Nephron (organoid): ENCODE results near the gene C1QA.
"Not testable (repeated sequence)": the region's sequence is repeated elsewhere in the genome, so short reads cannot be mapped to it uniquely, and the experiment has no call there.

Source experiments
- H3K27ac Mint-ChIP-seq, 3 experiments: 2 replicates each; pipeline ENCODE4 v1.8.0; 2020; ENCODE audit warnings: mixed read lengths in 3 of 3, mild to moderate bottlenecking in 2 of 3, moderate library complexity in 1 of 3
- H3K27me3 Mint-ChIP-seq: 2 replicates; pipeline ENCODE4 v1.8.0; 2021; ENCODE audit warnings: low read depth, mild to moderate bottlenecking, moderate library complexity, mixed read lengths
- H3K36me3 Mint-ChIP-seq: 2 replicates; pipeline ENCODE4 v1.8.0; 2020; ENCODE audit warnings: low read depth, mixed read lengths
- H3K4me1 Mint-ChIP-seq: 2 replicates; pipeline ENCODE4 v1.8.0; 2020; ENCODE audit warnings: mixed read lengths
- H3K4me3 Mint-ChIP-seq, 3 experiments: 2 replicates each; pipeline ENCODE4 v1.8.0; 2020; ENCODE audit warnings: mild to moderate bottlenecking in 3 of 3, mixed read lengths in 3 of 3, moderate library complexity in 2 of 3
- H3K9me3 Mint-ChIP-seq: 2 replicates; pipeline ENCODE4 v1.8.0; 2020; ENCODE audit warnings: mixed read lengths
- CTCF ChIP-seq, 3 experiments: fragments of 200-600 bp; sonication (generic); IDR thresholded peaks; one replicate each; pipeline ENCODE4 v1.5.0; 2021; ENCODE audit warnings: antibody characterized with exemption in 3 of 3; ENCODE audit not compliant: unreplicated experiment in 3 of 3

The C1QA gene

GRCh38 chr1:22670352-22670975 lies 34.0 kb downstream of the C1QA start:
- TF ChIP-seq CTCF (IDR thresholded peaks at IDR 0.05; ENCODE audit: unreplicated experiment in 3 of 3) = no peak
- Mint-ChIP-seq H3K27me3 (peaks cover 57% of the 10 kb centered on the region), H3K9me3 (no peaks in the 10 kb centered on the region), H3K4me3 (no peak overlapping the region), H3K36me3 (no peaks in the 10 kb centered on the region), H3K27ac (peak overlapping the region in 1 of 3 experiments; percentile 20), H3K4me1 (peaks cover 23% of the 10 kb centered on the region)

- peaks cover 23% of the 10 kb centered on the region for H3K4me1 Mint-ChIP-seq
- H3K4me3 Mint-ChIP-seq = no peak overlapping the region
- no peaks in the 10 kb centered on the region for H3K36me3 Mint-ChIP-seq
- peaks cover 57% of the 10 kb centered on the region for H3K27me3 Mint-ChIP-seq
- no peak overlapping the region for H3K27ac Mint-ChIP-seq
- no peak for TF ChIP-seq CTCF (IDR thresholded peaks at IDR 0.05; ENCODE audit: unreplicated experiment in 3 of 3)
- no peaks in the 10 kb centered on the region for H3K9me3 Mint-ChIP-seq
Measured at GRCh38 chr1:22671999-22672398, 35.6 kb downstream of the C1QA start.

GRCh38 chr1:22673486-22674409 lies 37.3 kb downstream of the C1QA start:
- Mint-ChIP-seq H3K27me3 (peaks cover 49% of the 10 kb centered on the region), H3K36me3 (no peaks in the 10 kb centered on the region), H3K4me1 (peaks cover 23% of the 10 kb centered on the region), H3K9me3 (no peaks in the 10 kb centered on the region), H3K27ac (peak overlapping the region; percentile 26 to 73 (median 69)), H3K4me3 (peak overlapping the region in 1 of 3 experiments; percentile 32)
- TF ChIP-seq CTCF (IDR thresholded peaks at IDR 0.05; ENCODE audit: unreplicated experiment in 3 of 3) = peak; percentile 63 to 81 (median 70)

GRCh38 chr1:22674410-22674749 lies 38.0 kb downstream of the C1QA start:
- Mint-ChIP-seq H3K9me3 (no peaks in the 10 kb centered on the region), H3K27me3 (peaks cover 45% of the 10 kb centered on the region)

GRCh38 chr1:22676151-22676550 lies 39.7 kb downstream of the C1QA start:
- peak overlapping the region in 1 of 3 experiments; percentile 13 for H3K27ac Mint-ChIP-seq
- not testable (repeated sequence) for H3K36me3 Mint-ChIP-seq

More at GRCh38 chr1:22674410-22674749, 38.0 kb downstream of the C1QA start:
- H3K36me3 Mint-ChIP-seq = no peaks in the 10 kb centered on the region
- H3K27ac Mint-ChIP-seq = peak overlapping the region; percentile 26 to 73 (median 69)
- H3K4me1 Mint-ChIP-seq = peaks cover 23% of the 10 kb centered on the region
- peak in 1 of 3 experiments; percentile 6 for TF ChIP-seq CTCF (IDR thresholded peaks at IDR 0.05; ENCODE audit: unreplicated experiment in 3 of 3)
- no peak overlapping the region for H3K4me3 Mint-ChIP-seq

GRCh38 chr1:22676916-22677583 lies 40.6 kb downstream of the C1QA start:
- Mint-ChIP-seq H3K4me3 (no peak overlapping the region), H3K36me3 (no peaks in the 10 kb centered on the region), H3K27me3 (peaks cover 21% of the 10 kb centered on the region), H3K27ac (no peak overlapping the region), H3K4me1 (peaks cover 23% of the 10 kb centered on the region), H3K9me3 (no peaks in the 10 kb centered on the region)
- no peak for TF ChIP-seq CTCF (IDR thresholded peaks at IDR 0.05; ENCODE audit: unreplicated experiment in 3 of 3)

More at GRCh38 chr1:22676151-22676550, 39.7 kb downstream of the C1QA start:
- peaks cover 29% of the 10 kb centered on the region for H3K27me3 Mint-ChIP-seq
- not testable (repeated sequence) for H3K4me3 Mint-ChIP-seq, H3K9me3 Mint-ChIP-seq
- H3K4me1 Mint-ChIP-seq = peaks cover 23% of the 10 kb centered on the region
